Kidney (tissue), 14 donors: Measurements from ENCODE around the gene PRKD2. TPM values are rescaled to one million over a fixed set of nuclear protein-coding genes. Genes with fewer than 3 reads are reported as not detected.
A peak's percentile ranks its signal among the peaks of the same experiment; 100 is the strongest.

ENCODE experiments used
- DNase-seq, 5 donors: peaks; one replicate each; pipeline ENCODE4 v3.0.0-alpha.2; 2013 to 2020
- FAIRE-seq: peaks from 2 replicates; lab custom pipeline; 2012; peaks lifted over from hg19 to GRCh38; lab: Jason Lieb, UNC
- H3K27ac ChIP-seq, 2 donors: one replicate each; pipeline ENCODE4 v1.7.0; 2013; ENCODE audit warnings: low read depth in 2 of 2, low read length in 2 of 2, inconsistent platforms in 1 of 2
- H3K27me3 ChIP-seq: one replicate; pipeline ENCODE4 v1.7.1; 2013; ENCODE audit warnings: low read length, inconsistent platforms; ENCODE audit not compliant: control insufficient read depth, insufficient read depth
- H3K36me3 ChIP-seq, 3 donors: one replicate each; pipeline versions ENCODE4 v1.7.0 to v1.7.1; 2013; ENCODE audit warnings: low read length in 3 of 3, control low read depth in 1 of 3, inconsistent platforms in 1 of 3; ENCODE audit not compliant: insufficient read depth in 3 of 3, control insufficient read depth in 2 of 3
- H3K4me1 ChIP-seq, 3 donors: one replicate each; pipeline versions ENCODE4 v1.7.0 to v1.7.1; 2013; ENCODE audit warnings: low read length in 3 of 3, inconsistent platforms in 1 of 3, low read depth in 1 of 3; ENCODE audit not compliant: control insufficient read depth in 2 of 3, insufficient read depth in 2 of 3
- H3K4me3 ChIP-seq, 3 donors: one replicate each; pipeline versions ENCODE4 v1.7.0 to v1.8.1; 2013; ENCODE audit warnings: low read length in 3 of 3, control low read depth in 1 of 3, inconsistent platforms in 1 of 3
- H3K9ac ChIP-seq, 3 donors: one replicate each; pipeline versions ENCODE4 v1.7.0 to v1.7.1; 2013; ENCODE audit warnings: low read length in 3 of 3, control low read depth in 1 of 3, inconsistent platforms in 1 of 3
- H3K9me3 ChIP-seq, 3 donors: one replicate each; pipeline versions ENCODE4 v1.7.0 to v1.7.1; 2013; ENCODE audit warnings: low read length in 3 of 3, control low read depth in 1 of 3, inconsistent platforms in 1 of 3; ENCODE audit not compliant: control insufficient read depth in 2 of 3, insufficient read depth in 1 of 3
- intact Hi-C: fragments of 100-400 bp; cut with DNase I; formaldehyde crosslinking; loops from one replicate; pipeline ENCODE4 v1.11.1; 2022
- microRNA-seq: library from miRNA; unstranded; fragments of <30 nt; microRNA quantifications from one replicate; pipeline ENCODE4 v1.2.0, GENCODE V29; 2020
- polyA plus RNA-seq: library from polyadenylated mRNA; stranded (reverse); fragments of 350-450 nt; fragmentation: Illumina TruSeq; extraction: RNeasy Lipid Tissue Mini Kit (QIAGEN cat#74804); gene quantifications from one replicate; pipeline ENCODE4 v1.2.3, GENCODE V29; 2014; ENCODE audit warnings: low read depth, low replicate concordance; ENCODE audit not compliant: insufficient read depth
- total RNA-seq: library from RNA; stranded (reverse); fragmentation: NEBNext Ultra II Directional; extraction: Animal tissue kit (Norgen Biotek cat#: 25700); gene quantifications from one replicate; pipeline ENCODE4 v1.2.1, GENCODE V29; 2021
- TF ChIP-seq, protein P1 (sequence below): IDR thresholded peaks from 3 replicates; pipeline ENCODE4 v1.5.1; 2012; ENCODE audit warnings: mild to moderate bottlenecking, moderate library complexity, borderline replicate concordance; ENCODE audit not compliant: insufficient read depth; ENCODE audit errors: extremely low read depth
- donor health status: control.
- donor health status: control.
- donor health status: control.
- donor health status: control.
- donor health status: control.
- donor health status: DM: yes; HTN: yes; CAD: no.
- donor health status: Normal renal cell carcinoma (clear cell type).

PRKD2 gene
- total and polyA plus RNA-seq, 2 donors from 2014 or later = 26.7 to 69.8 TPM

- intact Hi-C loops = no loop called here
- H3K27ac ChIP-seq = peak within 1 kb of the TSS; percentile 79 to 96
These were observed 91.8 kb downstream of the PRKD2 start, which contains the start of gene PTGIR for GRCh38 chr19:46624958-46625661. Gene PTGIR (minus strand): TSS chr19:46625089. CDS start chr19:46624225, 864 bp downstream.

More at GRCh38 chr19:46624958-46625661, 91.8 kb downstream of the PRKD2 start, which contains the start of gene PTGIR:
- H3K9ac ChIP-seq = peak within 1 kb of the TSS in 2 of 3 donors; percentile 34 to 41
- peak in 3 of 5 donors; percentile 45 to 92 (median 84) for DNase-seq
- no peak for FAIRE-seq
- no peaks in the 10 kb centered on the region for H3K36me3 ChIP-seq
- TF ChIP-seq, protein P1, sequence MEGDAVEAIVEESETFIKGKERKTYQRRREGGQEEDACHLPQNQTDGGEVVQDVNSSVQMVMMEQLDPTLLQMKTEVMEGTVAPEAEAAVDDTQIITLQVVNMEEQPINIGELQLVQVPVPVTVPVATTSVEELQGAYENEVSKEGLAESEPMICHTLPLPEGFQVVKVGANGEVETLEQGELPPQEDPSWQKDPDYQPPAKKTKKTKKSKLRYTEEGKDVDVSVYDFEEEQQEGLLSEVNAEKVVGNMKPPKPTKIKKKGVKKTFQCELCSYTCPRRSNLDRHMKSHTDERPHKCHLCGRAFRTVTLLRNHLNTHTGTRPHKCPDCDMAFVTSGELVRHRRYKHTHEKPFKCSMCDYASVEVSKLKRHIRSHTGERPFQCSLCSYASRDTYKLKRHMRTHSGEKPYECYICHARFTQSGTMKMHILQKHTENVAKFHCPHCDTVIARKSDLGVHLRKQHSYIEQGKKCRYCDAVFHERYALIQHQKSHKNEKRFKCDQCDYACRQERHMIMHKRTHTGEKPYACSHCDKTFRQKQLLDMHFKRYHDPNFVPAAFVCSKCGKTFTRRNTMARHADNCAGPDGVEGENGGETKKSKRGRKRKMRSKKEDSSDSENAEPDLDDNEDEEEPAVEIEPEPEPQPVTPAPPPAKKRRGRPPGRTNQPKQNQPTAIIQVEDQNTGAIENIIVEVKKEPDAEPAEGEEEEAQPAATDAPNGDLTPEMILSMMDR = no peak
- peak within 1 kb of the TSS in 2 of 3 donors; percentile 38 to 44 for H3K4me3 ChIP-seq
- no peaks in the 10 kb centered on the region for H3K27me3 ChIP-seq
- peaks cover 0 to 13% (median 10%) of the 10 kb centered on the region in 3 donors for H3K4me1 ChIP-seq
- H3K9me3 ChIP-seq = no peaks in the 10 kb centered on the region

Small RNAs within 50 kb of the gene (microRNA-seq; reads per million reads assigned to microRNA genes)
- gene MIR320E = 2.0 reads per million

Other genes with a start within 250 kb of the PRKD2 start
- gene PNMA8A, start 245.6 kb downstream of the PRKD2 start, total RNA-seq = 16.2 TPM
- gene PNMA8A, start 245.6 kb downstream of the PRKD2 start, polyA plus RNA-seq = 12.5 TPM
- gene PNMA8B, start 221.2 kb downstream of the PRKD2 start, total RNA-seq = 1.3 TPM
- 0.67 TPM for gene PNMA8B, start 221.2 kb downstream of the PRKD2 start, polyA plus RNA-seq
- gene CALM3, start 115.8 kb downstream of the PRKD2 start, total RNA-seq = 217 TPM
- gene CALM3, start 115.8 kb downstream of the PRKD2 start, polyA plus RNA-seq = 350 TPM
- 10.1 TPM for gene PTGIR, start 92.0 kb downstream of the PRKD2 start, total RNA-seq
- gene PTGIR, start 92.0 kb downstream of the PRKD2 start, polyA plus RNA-seq = 7.5 TPM
- not detected for gene GNG8, start 80.9 kb downstream of the PRKD2 start, total RNA-seq
- not detected for gene GNG8, start 80.9 kb downstream of the PRKD2 start, polyA plus RNA-seq
- 10.4 TPM for gene DACT3, start 55.9 kb downstream of the PRKD2 start, total RNA-seq
- 5.4 TPM for gene DACT3, start 55.9 kb downstream of the PRKD2 start, polyA plus RNA-seq
- gene FKRP, start 28.9 kb upstream of the PRKD2 start, total RNA-seq = 20.5 TPM
- 11.8 TPM for gene FKRP, start 28.9 kb upstream of the PRKD2 start, polyA plus RNA-seq
- gene STRN4, start 29.3 kb upstream of the PRKD2 start, total RNA-seq = 74.9 TPM
- 31.5 TPM for gene STRN4, start 29.3 kb upstream of the PRKD2 start, polyA plus RNA-seq
- 93.9 TPM for gene SLC1A5, start 71.5 kb upstream of the PRKD2 start, total RNA-seq
- gene SLC1A5, start 71.5 kb upstream of the PRKD2 start, polyA plus RNA-seq = 42.1 TPM
- 105 TPM for gene AP2S1, start 133.7 kb upstream of the PRKD2 start, total RNA-seq
- 226 TPM for gene AP2S1, start 133.7 kb upstream of the PRKD2 start, polyA plus RNA-seq
- 53.6 TPM for gene ARHGAP35, start 143.9 kb upstream of the PRKD2 start, total RNA-seq
- gene ARHGAP35, start 143.9 kb upstream of the PRKD2 start, polyA plus RNA-seq = 14.0 TPM